ENCODE measurements around the gene LOXL4.

LOXL4 gene

GRCh38 chr10:98293550-98294269 is 25.7 kb upstream of the LOXL4 start:
- Mint-ChIP-seq H3K9me3 (no peaks in the 10 kb centered on the region), H3K36me3 (ENCODE audit: low read depth) (no peaks in the 10 kb centered on the region), H3K27me3 (ENCODE audit: low read depth, poor library complexity) (peaks cover 12% of the 10 kb centered on the region), H3K4me1 (peaks cover 44% of the 10 kb centered on the region), H3K4me3 (no peak overlapping the region), H3K27ac (no peak overlapping the region)
- no peak for TF ChIP-seq CTCF (IDR thresholded peaks at IDR 0.05)
- DNase-seq: no peak

GRCh38 chr10:98292971-98293370 is 25.0 kb upstream of the LOXL4 start:
- Mint-ChIP-seq H3K4me1 (peaks cover 40% of the 10 kb centered on the region), H3K36me3 (ENCODE audit: low read depth) (no peaks in the 10 kb centered on the region), H3K27ac (no peak overlapping the region), H3K27me3 (ENCODE audit: low read depth, poor library complexity) (peaks cover 12% of the 10 kb centered on the region), H3K9me3 (no peaks in the 10 kb centered on the region), H3K4me3 (no peak overlapping the region)
- DNase-seq: no peak
- no peak for TF ChIP-seq CTCF (IDR thresholded peaks at IDR 0.05)

GRCh38 chr10:98289802-98290209 is 21.8 kb upstream of the LOXL4 start:
- Mint-ChIP-seq H3K36me3 (ENCODE audit: low read depth) (no peaks in the 10 kb centered on the region), H3K4me3 (no peak overlapping the region), H3K27ac (no peak overlapping the region), H3K4me1 (peaks cover 24% of the 10 kb centered on the region), H3K27me3 (ENCODE audit: low read depth, poor library complexity) (peaks cover 12% of the 10 kb centered on the region), H3K9me3 (no peaks in the 10 kb centered on the region)
- no peak for TF ChIP-seq CTCF (IDR thresholded peaks at IDR 0.05)
- DNase-seq: no peak

GRCh38 chr10:98287321-98287720 is 19.3 kb upstream of the LOXL4 start:
- peaks cover 16% of the 10 kb centered on the region for H3K4me1 Mint-ChIP-seq
- no peak for DNase-seq
- H3K36me3 Mint-ChIP-seq (ENCODE audit: low read depth): no peaks in the 10 kb centered on the region
- no peaks in the 10 kb centered on the region for H3K9me3 Mint-ChIP-seq
- no peak overlapping the region for H3K4me3 Mint-ChIP-seq
- TF ChIP-seq CTCF (IDR thresholded peaks at IDR 0.05): no peak
- peaks cover 8% of the 10 kb centered on the region for H3K27me3 Mint-ChIP-seq (ENCODE audit: low read depth, poor library complexity)
- H3K27ac Mint-ChIP-seq: no peak overlapping the region

- no peak overlapping the region for H3K27ac Mint-ChIP-seq
Measured at GRCh38 chr10:98286419-98286818, 18.4 kb upstream of the LOXL4 start.

More at GRCh38 chr10:98286419-98286818, 18.4 kb upstream of the LOXL4 start:
- no peak for TF ChIP-seq CTCF (IDR thresholded peaks at IDR 0.05)
- Mint-ChIP-seq H3K36me3 (ENCODE audit: low read depth) (no peaks in the 10 kb centered on the region), H3K9me3 (peaks cover 3% of the 10 kb centered on the region), H3K27me3 (ENCODE audit: low read depth, poor library complexity) (peaks cover 10% of the 10 kb centered on the region), H3K4me1 (peaks cover 14% of the 10 kb centered on the region), H3K4me3 (no peak overlapping the region)
- no peak for DNase-seq

All from nephron progenitor cell (in vitro differentiated cells).